PC-9 (cell line): ENCODE data around the gene SESN3. TPM values are rescaled to one million over a fixed set of nuclear protein-coding genes. Genes with fewer than 3 reads are reported as not detected.

Experiments
- BruUV-seq: library from RNA; stranded (reverse); fragments of 400-500 nt; replicated peaks from 2 replicates; lab custom pipeline; 2021; lab: Mats Ljungman, UMichigan
- CTCF ChIA-PET: fragments of 300-600 bp; sonication (Branson Sonifier 250); formaldehyde crosslinking; loops from one replicate; lab custom pipeline; 2022; ENCODE audit warnings: antibody characterized with exemption; lab: Charles Lee
- POLR2A ChIA-PET: fragments of 300-600 bp; sonication (Branson Sonifier 250); formaldehyde crosslinking; loops from one replicate; lab custom pipeline; 2022; ENCODE audit warnings: antibody characterized with exemption; ENCODE audit not compliant: unreplicated experiment; lab: Charles Lee
- DNase-seq, 2 experiments: peaks; one replicate each; pipeline versions ENCODE4 v3.0.0 to v3.0.0-alpha.2; 2015 to 2022; ENCODE audit warnings: mixed read lengths in 1 of 2
- H2AFZ ChIP-seq: fragments of 200-600 bp; sonication (generic); 2 replicates; pipeline ENCODE4 v1.8.1; 2017; ENCODE audit warnings: antibody characterized with exemption
- H3F3A ChIP-seq: fragments of 200-600 bp; sonication (generic); 2 replicates; pipeline ENCODE4 v1.8.1; 2017; ENCODE audit warnings: antibody characterized with exemption, mild to moderate bottlenecking, low read depth; ENCODE audit not compliant: insufficient read depth
- H3K27ac ChIP-seq: fragments of 200-600 bp; sonication (generic); 2 replicates; pipeline ENCODE4 v1.6.1; 2016; ENCODE audit warnings: mixed run types
- H3K27me3 ChIP-seq: fragments of 200-600 bp; sonication (generic); 2 replicates; pipeline ENCODE4 v1.6.1; 2016; ENCODE audit warnings: low read depth, mixed run types; ENCODE audit not compliant: insufficient read depth
- H3K36me3 ChIP-seq: fragments of 200-600 bp; sonication (generic); 2 replicates; pipeline ENCODE4 v1.6.1; 2016; ENCODE audit warnings: low read depth, mixed run types
- H3K4me1 ChIP-seq: fragments of 200-600 bp; sonication (generic); replicated peaks from 2 replicates; pipeline ENCODE4 v1.6.1; 2016; ENCODE audit warnings: mixed run types; ENCODE audit not compliant: insufficient read depth
- H3K4me2 ChIP-seq: fragments of 200-600 bp; sonication (generic); 2 replicates; pipeline ENCODE4 v1.6.1; 2017; ENCODE audit warnings: mixed run types
- H3K4me3 ChIP-seq: fragments of 200-600 bp; sonication (generic); 2 replicates; pipeline ENCODE4 v1.6.1; 2016; ENCODE audit warnings: mixed run types
- H3K79me2 ChIP-seq: fragments of 200-600 bp; sonication (generic); 2 replicates; pipeline ENCODE4 v1.6.1; 2017; ENCODE audit warnings: low read depth, mixed run types
- H3K9me2 ChIP-seq: fragments of 200-600 bp; sonication (generic); 2 replicates; pipeline ENCODE4 v1.8.1; 2017; ENCODE audit warnings: mild to moderate bottlenecking; ENCODE audit not compliant: insufficient read depth
- H3K9me3 ChIP-seq: fragments of 200-600 bp; sonication (generic); 2 replicates; pipeline ENCODE4 v1.8.1; 2016; ENCODE audit warnings: low read depth; ENCODE audit not compliant: insufficient read depth
- H4K20me1 ChIP-seq: fragments of 200-600 bp; sonication (generic); 2 replicates; pipeline ENCODE4 v1.8.1; 2017; ENCODE audit not compliant: insufficient read depth
- EZH2 ChIP-seq: fragments of 200-600 bp; sonication (generic); IDR thresholded peaks from 2 replicates; pipeline ENCODE4 v1.8.0; 2017; ENCODE audit warnings: antibody characterized with exemption, low read depth
- intact Hi-C: fragments of 100-400 bp; cut with micrococcal nuclease; formaldehyde crosslinking; loops from one replicate; pipeline ENCODE4 v1.10.0; 2022; ENCODE audit not compliant: unreplicated experiment
- total RNA-seq: library from RNA; stranded (reverse); gene quantifications from 2 replicates; pipeline ENCODE4 v1.2.3, GENCODE V29; 2021
- TF ChIP-seq, protein P1 (sequence below): fragments of 200-600 bp; sonication (generic); conservative IDR thresholded peaks from 2 replicates; pipeline ENCODE4 v1.6.1; 2017; ENCODE audit warnings: mixed run types, antibody characterized with exemption, mild to moderate bottlenecking, moderate library complexity

The SESN3 gene
- total RNA-seq, 1 experiment from 2014 or later = 0.85 TPM

DNA sequence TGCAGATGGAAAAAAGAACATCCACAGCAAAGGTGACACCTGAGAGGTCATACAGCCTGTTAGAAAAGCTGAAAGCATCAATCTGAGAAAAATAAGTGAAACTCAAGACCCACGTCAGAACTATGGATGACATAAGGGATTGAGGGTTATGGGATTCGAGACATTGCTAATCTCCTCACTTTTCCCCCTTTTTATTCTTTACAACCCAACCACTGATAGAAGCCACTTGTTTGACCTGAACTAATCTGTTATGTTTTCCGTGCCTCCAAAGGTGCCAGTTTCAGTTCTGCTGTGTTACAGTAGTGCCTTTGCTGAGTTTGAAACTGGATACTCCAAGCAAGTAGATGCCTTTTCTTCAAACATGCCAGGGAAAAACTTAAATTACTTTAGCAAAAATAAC is 16.9 kb upstream of the SESN3 start:
- Histone ChIP-seq H3K27me3 (no peaks in the 10 kb centered on the region), H3K9me2 (no peaks in the 10 kb centered on the region), H3K4me3 (no peak overlapping the region), H3K4me2 (no peak overlapping the region), H3K4me1 (no peaks in the 10 kb centered on the region), H3F3A (no peaks in the 10 kb centered on the region), H3K9me3 (no peaks in the 10 kb centered on the region), H3K79me2 (no peaks in the 10 kb centered on the region), H4K20me1 (no peaks in the 10 kb centered on the region), H2AFZ (no peak overlapping the region), H3K27ac (no peak overlapping the region), H3K36me3 (no peaks in the 10 kb centered on the region)
- CTCF ChIA-PET = no interaction called here
- POLR2A ChIA-PET = no interaction called here
- intact Hi-C loops = no loop called here
- DNase-seq = no peak
- BruUV-seq = no TSS peak
- TF ChIP-seq, protein P1, sequence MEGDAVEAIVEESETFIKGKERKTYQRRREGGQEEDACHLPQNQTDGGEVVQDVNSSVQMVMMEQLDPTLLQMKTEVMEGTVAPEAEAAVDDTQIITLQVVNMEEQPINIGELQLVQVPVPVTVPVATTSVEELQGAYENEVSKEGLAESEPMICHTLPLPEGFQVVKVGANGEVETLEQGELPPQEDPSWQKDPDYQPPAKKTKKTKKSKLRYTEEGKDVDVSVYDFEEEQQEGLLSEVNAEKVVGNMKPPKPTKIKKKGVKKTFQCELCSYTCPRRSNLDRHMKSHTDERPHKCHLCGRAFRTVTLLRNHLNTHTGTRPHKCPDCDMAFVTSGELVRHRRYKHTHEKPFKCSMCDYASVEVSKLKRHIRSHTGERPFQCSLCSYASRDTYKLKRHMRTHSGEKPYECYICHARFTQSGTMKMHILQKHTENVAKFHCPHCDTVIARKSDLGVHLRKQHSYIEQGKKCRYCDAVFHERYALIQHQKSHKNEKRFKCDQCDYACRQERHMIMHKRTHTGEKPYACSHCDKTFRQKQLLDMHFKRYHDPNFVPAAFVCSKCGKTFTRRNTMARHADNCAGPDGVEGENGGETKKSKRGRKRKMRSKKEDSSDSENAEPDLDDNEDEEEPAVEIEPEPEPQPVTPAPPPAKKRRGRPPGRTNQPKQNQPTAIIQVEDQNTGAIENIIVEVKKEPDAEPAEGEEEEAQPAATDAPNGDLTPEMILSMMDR = no peak
- TF ChIP-seq EZH2 = no peak

DNA sequence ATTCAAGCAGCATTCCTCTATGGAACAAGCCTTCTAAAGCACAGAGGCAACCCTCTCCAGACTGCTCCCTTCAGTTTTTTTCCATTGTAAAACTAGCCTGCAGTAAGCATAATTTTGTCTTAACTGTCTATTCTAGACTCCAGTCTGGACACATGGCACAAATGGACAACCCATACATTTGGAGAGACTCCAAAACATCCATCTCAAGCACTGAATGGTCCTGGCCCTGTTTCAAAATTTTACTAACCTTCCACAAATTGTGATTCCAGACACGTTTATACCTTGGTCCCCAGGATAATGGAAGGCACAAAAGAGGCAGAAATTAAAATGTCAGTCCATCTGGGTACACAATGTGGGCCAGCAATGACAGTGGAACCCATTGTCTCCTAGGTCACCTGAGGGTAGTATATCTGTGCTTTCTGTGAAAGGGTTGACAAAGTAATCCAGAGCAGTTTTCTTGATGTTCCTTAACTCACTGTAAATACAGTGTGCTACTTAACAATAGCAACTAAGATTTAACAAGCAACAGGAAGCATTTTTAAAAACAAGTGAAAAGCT is 16.2 kb upstream of the SESN3 start:
- no peaks in the 10 kb centered on the region for H3K9me2 ChIP-seq
- H4K20me1 ChIP-seq = no peaks in the 10 kb centered on the region
- no peaks in the 10 kb centered on the region for H3K79me2 ChIP-seq
- no peak overlapping the region for H2AFZ ChIP-seq
- no TSS peak for BruUV-seq
- no peaks in the 10 kb centered on the region for H3K36me3 ChIP-seq
- intact Hi-C loops = no loop called here
- H3K27me3 ChIP-seq = no peaks in the 10 kb centered on the region
- H3K4me1 ChIP-seq = no peaks in the 10 kb centered on the region
- H3K27ac ChIP-seq = no peak overlapping the region
- no peak for DNase-seq
- ChIA-PET POLR2A (no interaction called here), CTCF (no interaction called here)
- TF ChIP-seq EZH2 = no peak
- TF ChIP-seq, protein P1 = no peak
- H3F3A ChIP-seq = no peaks in the 10 kb centered on the region
- no peaks in the 10 kb centered on the region for H3K9me3 ChIP-seq
- no peak overlapping the region for H3K4me3 ChIP-seq
- no peak overlapping the region for H3K4me2 ChIP-seq

DNA sequence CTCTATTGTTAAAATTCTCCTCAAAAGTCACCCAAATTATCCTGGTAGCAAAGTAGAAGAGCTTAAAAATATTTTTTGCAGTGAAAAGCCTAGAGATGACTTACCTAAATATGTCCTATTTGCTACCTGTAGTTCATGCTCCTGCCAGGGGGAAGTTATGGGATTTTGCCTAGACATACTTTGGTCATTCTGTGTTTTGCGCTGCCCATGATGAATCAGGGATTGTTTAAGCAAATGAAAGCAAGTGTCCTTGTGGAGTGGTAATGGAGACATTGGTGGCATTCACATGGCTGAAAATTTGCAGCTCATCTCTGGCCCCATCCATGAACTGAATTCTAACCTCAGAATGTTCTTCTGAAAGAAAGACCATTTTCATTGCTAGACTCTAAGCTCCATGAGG is 14.6 kb upstream of the SESN3 start:
- Histone ChIP-seq H3K36me3 (no peaks in the 10 kb centered on the region), H3K9me3 (no peaks in the 10 kb centered on the region), H3K79me2 (no peaks in the 10 kb centered on the region), H3K4me1 (no peaks in the 10 kb centered on the region), H3K27me3 (no peaks in the 10 kb centered on the region), H2AFZ (no peak overlapping the region), H3F3A (no peaks in the 10 kb centered on the region), H4K20me1 (no peaks in the 10 kb centered on the region), H3K27ac (no peak overlapping the region), H3K9me2 (no peaks in the 10 kb centered on the region), H3K4me3 (no peak overlapping the region), H3K4me2 (no peak overlapping the region)
- ChIA-PET CTCF (interaction anchor here (0.6 kb wide), 1 partner anchor 1184 kb away, joined by 3 read pairs; no protein-coding TSS in a partner anchor), POLR2A (no interaction called here)
- intact Hi-C loops = no loop called here
- DNase-seq = no peak
- no TSS peak for BruUV-seq
- TF ChIP-seq, protein P1 = no peak
- TF ChIP-seq EZH2 = no peak
